CD4-positive, CD25-positive, alpha-beta regulatory T cell (primary cell): ENCODE results near the gene ARID1B. TPM values are rescaled to one million over a fixed set of nuclear protein-coding genes. Genes with fewer than 3 reads are reported as not detected.

Experiments
- ATAC-seq, 2 donors: fragments of 150-1000 bp; cut with Tn5 transposase; one replicate each; pipeline ENCODE4 v1.10.0; 2021; ENCODE audit warnings: low read depth in 2 of 2, moderate number of reproducible peaks in 2 of 2, moderate library complexity in 1 of 2
- DNase-seq, 3 donors: peaks; one replicate each; pipeline versions ENCODE4 v3.0.0 to v3.0.0-alpha.2; 2012 to 2022; ENCODE audit warnings: mixed read lengths in 1 of 3
- H3K27ac ChIP-seq: one replicate; pipeline ENCODE4 v1.7.0; 2013; ENCODE audit warnings: mild to moderate bottlenecking, low read length; ENCODE audit not compliant: insufficient read depth, poor library complexity, severe bottlenecking
- H3K27me3 ChIP-seq: one replicate; pipeline ENCODE4 v1.7.0; 2013; ENCODE audit warnings: low read length; ENCODE audit not compliant: control insufficient read depth, insufficient read depth
- H3K36me3 ChIP-seq: one replicate; pipeline ENCODE4 v1.7.0; 2013; ENCODE audit warnings: mild to moderate bottlenecking, low read length, moderate library complexity; ENCODE audit not compliant: control insufficient read depth, insufficient read depth
- H3K4me1 ChIP-seq: 2 replicates; pipeline ENCODE4 v1.7.0; 2013; ENCODE audit warnings: mild to moderate bottlenecking, low read length; ENCODE audit not compliant: insufficient read depth, control insufficient read depth, poor library complexity, severe bottlenecking
- H3K4me3 ChIP-seq: one replicate; pipeline ENCODE4 v1.7.0; 2013; ENCODE audit warnings: low read depth, mild to moderate bottlenecking, low read length, moderate library complexity
- H3K9me3 ChIP-seq, 2 experiments: 1 replicate in 1 of 2; 2 replicates in 1 of 2; pipeline ENCODE4 v1.7.0; 2013; ENCODE audit warnings: low read length in 2 of 2, mild to moderate bottlenecking in 1 of 2, moderate library complexity in 1 of 2; ENCODE audit not compliant: control insufficient read depth in 2 of 2
- H3K27ac Mint-ChIP-seq, 3 donors: one replicate each; pipeline ENCODE4 v1.8.0; 2020 to 2022; ENCODE audit warnings: mild to moderate bottlenecking in 3 of 3, mixed read lengths in 3 of 3, moderate library complexity in 2 of 3
- H3K27me3 Mint-ChIP-seq: one replicate; pipeline ENCODE4 v1.8.0; 2022; ENCODE audit warnings: mild to moderate bottlenecking, mixed read lengths
- H3K36me3 Mint-ChIP-seq: one replicate; pipeline ENCODE4 v1.8.0; 2020; ENCODE audit warnings: mixed read lengths
- H3K4me1 Mint-ChIP-seq, 4 donors: one replicate each; pipeline ENCODE4 v1.8.0; 2020 to 2022; ENCODE audit warnings: mixed read lengths in 4 of 4, mild to moderate bottlenecking in 1 of 4
- H3K4me3 Mint-ChIP-seq, 4 donors: one replicate each; pipeline ENCODE4 v1.8.0; 2020 to 2022; ENCODE audit warnings: mild to moderate bottlenecking in 4 of 4, mixed read lengths in 4 of 4, moderate library complexity in 3 of 4
- H3K9me3 Mint-ChIP-seq, 7 donors: one replicate each; pipeline ENCODE4 v1.8.0; 2020 to 2022; ENCODE audit warnings: mixed read lengths in 7 of 7, mild to moderate bottlenecking in 3 of 7, moderate library complexity in 2 of 7
- polyA plus RNA-seq, 4 donors: library from polyadenylated mRNA; unstranded; fragments of 300-500 nt; fragmentation: Illumina TruSeq; gene quantifications; one replicate each; pipeline ENCODE4 v1.2.3, GENCODE V29; 2021
- total RNA-seq: library from RNA; stranded (reverse); gene quantifications from one replicate; pipeline ENCODE4 v1.2.3, GENCODE V29; 2022

ARID1B gene
- total and polyA plus RNA-seq, 5 donors from 2014 or later = 9.8 to 186 (median 12.4) TPM

- no peaks in the 10 kb centered on the region for H3K36me3 ChIP-seq
- no peaks in the 10 kb centered on the region for H3K4me1 ChIP-seq
- H3K27me3 ChIP-seq = no peaks in the 10 kb centered on the region
- no peaks in the 10 kb centered on the region for H3K9me3 ChIP-seq
- ATAC-seq (no peak), DNase-seq (no peak)
- no peaks in the 10 kb centered on the region for H3K9me3 Mint-ChIP-seq
- H3K36me3 Mint-ChIP-seq = no peaks in the 10 kb centered on the region
- H3K27me3 Mint-ChIP-seq = no peaks in the 10 kb centered on the region
- no peak overlapping the region for H3K27ac ChIP-seq
- no peak overlapping the region for H3K4me3 ChIP-seq
- H3K27ac Mint-ChIP-seq = peak overlapping the region in 1 of 3 donors; percentile 7
- H3K4me3 Mint-ChIP-seq = no peak overlapping the region
- peaks cover 0 to 5% (median 0%) of the 10 kb centered on the region in 4 donors for H3K4me1 Mint-ChIP-seq
Measured at GRCh38 chr6:156765117-156765516, 12.1 kb upstream of the ARID1B start.

- ATAC-seq (peak in 1 of 2 donors; percentile 28), DNase-seq (no peak)
- H3K36me3 Mint-ChIP-seq = no peaks in the 10 kb centered on the region
- H3K27ac Mint-ChIP-seq = no peak overlapping the region
- H3K4me3 Mint-ChIP-seq = no peak overlapping the region
- no peaks in the 10 kb centered on the region for H3K27me3 ChIP-seq
- H3K27me3 Mint-ChIP-seq = no peaks in the 10 kb centered on the region
- H3K9me3 Mint-ChIP-seq = no peaks in the 10 kb centered on the region
- no peak overlapping the region for H3K4me3 ChIP-seq
- no peaks in the 10 kb centered on the region for H3K4me1 ChIP-seq
- H3K4me1 Mint-ChIP-seq = peaks cover 0 to 5% (median 0%) of the 10 kb centered on the region in 4 donors
- H3K9me3 ChIP-seq = no peaks in the 10 kb centered on the region
- no peaks in the 10 kb centered on the region for H3K36me3 ChIP-seq
- no peak overlapping the region for H3K27ac ChIP-seq
Measured at GRCh38 chr6:156767603-156768467, 9.3 kb upstream of the ARID1B start.

GRCh38 chr6:156771047-156771446 lies 6.1 kb upstream of the ARID1B start:
- no peak for DNase-seq
- no peak overlapping the region for H3K4me3 ChIP-seq
- Mint-ChIP-seq H3K27me3 (peaks cover 4% of the 10 kb centered on the region), H3K4me1 (peaks cover 0 to 11% (median 4%) of the 10 kb centered on the region in 4 donors), H3K9me3 (no peaks in the 10 kb centered on the region), H3K4me3 (no peak overlapping the region), H3K36me3 (no peaks in the 10 kb centered on the region), H3K27ac (no peak overlapping the region)
- H3K27me3 ChIP-seq = no peaks in the 10 kb centered on the region
- H3K27ac ChIP-seq = no peak overlapping the region
- H3K4me1 ChIP-seq = peaks cover 2% of the 10 kb centered on the region
- ATAC-seq = no peak
- H3K36me3 ChIP-seq = no peaks in the 10 kb centered on the region
- no peaks in the 10 kb centered on the region for H3K9me3 ChIP-seq

- Mint-ChIP-seq H3K4me3 (no peak overlapping the region), H3K27me3 (peaks cover 7% of the 10 kb centered on the region), H3K27ac (no peak overlapping the region), H3K36me3 (no peaks in the 10 kb centered on the region), H3K4me1 (peaks cover 0 to 17% (median 10%) of the 10 kb centered on the region in 4 donors), H3K9me3 (no peaks in the 10 kb centered on the region)
- H3K27ac ChIP-seq = no peak overlapping the region
- peaks cover 9% of the 10 kb centered on the region for H3K4me1 ChIP-seq
- H3K27me3 ChIP-seq = no peaks in the 10 kb centered on the region
- ATAC-seq = no peak
- H3K9me3 ChIP-seq = no peaks in the 10 kb centered on the region
- H3K36me3 ChIP-seq = no peaks in the 10 kb centered on the region
- DNase-seq = no peak
- no peak overlapping the region for H3K4me3 ChIP-seq
Measured at GRCh38 chr6:156771761-156772160, 5.4 kb upstream of the ARID1B start.

- H3K9me3 ChIP-seq = no peaks in the 10 kb centered on the region
- H3K4me3 Mint-ChIP-seq = peak overlapping the region in 1 of 4 donors; percentile 65
- H3K36me3 Mint-ChIP-seq = no peaks in the 10 kb centered on the region
- DNase-seq = no peak
- H3K27ac ChIP-seq = no peak overlapping the region
- no peaks in the 10 kb centered on the region for H3K36me3 ChIP-seq
- peaks cover 7% of the 10 kb centered on the region for H3K27me3 Mint-ChIP-seq
- H3K4me3 ChIP-seq = no peak overlapping the region
- no peak for ATAC-seq
- H3K9me3 Mint-ChIP-seq = no peaks in the 10 kb centered on the region
- H3K4me1 Mint-ChIP-seq = peaks cover 0 to 18% (median 8%) of the 10 kb centered on the region in 4 donors
- H3K27ac Mint-ChIP-seq = no peak overlapping the region
- no peaks in the 10 kb centered on the region for H3K27me3 ChIP-seq
- H3K4me1 ChIP-seq = peaks cover 9% of the 10 kb centered on the region
Measured at GRCh38 chr6:156773476-156773875, 3.7 kb upstream of the ARID1B start.

- Histone ChIP-seq H3K27me3 (no peaks in the 10 kb centered on the region), H3K36me3 (no peaks in the 10 kb centered on the region), H3K4me3 (no peak overlapping the region), H3K27ac (no peak overlapping the region), H3K9me3 (no peaks in the 10 kb centered on the region), H3K4me1 (peaks cover 9% of the 10 kb centered on the region)
- Mint-ChIP-seq H3K4me1 (peaks cover 0 to 18% (median 8%) of the 10 kb centered on the region in 4 donors), H3K9me3 (no peaks in the 10 kb centered on the region), H3K27me3 (peaks cover 7% of the 10 kb centered on the region), H3K4me3 (peak overlapping the region in 1 of 4 donors; percentile 65), H3K36me3 (no peaks in the 10 kb centered on the region), H3K27ac (peak overlapping the region in 1 of 3 donors; percentile 29)
- no peak for DNase-seq
- ATAC-seq = no peak
Measured at GRCh38 chr6:156773935-156774852, 3.0 kb upstream of the ARID1B start.

- Mint-ChIP-seq H3K36me3 (no peaks in the 10 kb centered on the region), H3K27ac (peak overlapping the region in 1 of 3 donors; percentile 29), H3K9me3 (no peaks in the 10 kb centered on the region), H3K4me3 (peak overlapping the region in 1 of 4 donors; percentile 65), H3K4me1 (peaks cover 0 to 18% (median 8%) of the 10 kb centered on the region in 4 donors), H3K27me3 (peaks cover 7% of the 10 kb centered on the region)
- DNase-seq (no peak), ATAC-seq (no peak)
- Histone ChIP-seq H3K4me3 (no peak overlapping the region), H3K36me3 (no peaks in the 10 kb centered on the region), H3K27ac (no peak overlapping the region), H3K27me3 (no peaks in the 10 kb centered on the region), H3K4me1 (peaks cover 12% of the 10 kb centered on the region), H3K9me3 (no peaks in the 10 kb centered on the region)
Measured at GRCh38 chr6:156774863-156775405, 2.2 kb upstream of the ARID1B start.
